H1 (cell line): ENCODE results near the gene ERP44.

Experiments
- EZH2 ChIP-seq: fragments of 200-600 bp; sonication (generic); IDR thresholded peaks from 2 replicates; pipeline ENCODE4 v1.7.1; 2012; ENCODE audit warnings: low read depth, mild to moderate bottlenecking, moderate library complexity, low read length, inconsistent platforms; ENCODE audit not compliant: severe bottlenecking
- KDM1A ChIP-seq: fragments of 200-600, 300-600 bp; sonication (generic); IDR thresholded peaks from 2 replicates; pipeline ENCODE4 v1.7.1; 2016; ENCODE audit warnings: mild to moderate bottlenecking, low read length, borderline replicate concordance
- TF ChIP-seq, protein P1 (sequence below), 3 experiments: IDR thresholded peaks; 1 replicate in 2 of 3; 2 replicates in 1 of 3; pipeline versions ENCODE4 v1.5.1 to v1.6.1; 2011; ENCODE audit warnings: low read length in 3 of 3, mild to moderate bottlenecking in 3 of 3, inconsistent platforms in 2 of 3, low read depth in 1 of 3, moderate library complexity in 1 of 3; ENCODE audit not compliant: insufficient read depth in 1 of 3; ENCODE audit errors: control extremely low read depth in 1 of 3
- TF ChIP-seq, protein P2 (sequence below): IDR thresholded peaks from 2 replicates; pipeline ENCODE4 v1.6.1; 2011; ENCODE audit warnings: low read length, improper control_type of control experiment

DNA sequence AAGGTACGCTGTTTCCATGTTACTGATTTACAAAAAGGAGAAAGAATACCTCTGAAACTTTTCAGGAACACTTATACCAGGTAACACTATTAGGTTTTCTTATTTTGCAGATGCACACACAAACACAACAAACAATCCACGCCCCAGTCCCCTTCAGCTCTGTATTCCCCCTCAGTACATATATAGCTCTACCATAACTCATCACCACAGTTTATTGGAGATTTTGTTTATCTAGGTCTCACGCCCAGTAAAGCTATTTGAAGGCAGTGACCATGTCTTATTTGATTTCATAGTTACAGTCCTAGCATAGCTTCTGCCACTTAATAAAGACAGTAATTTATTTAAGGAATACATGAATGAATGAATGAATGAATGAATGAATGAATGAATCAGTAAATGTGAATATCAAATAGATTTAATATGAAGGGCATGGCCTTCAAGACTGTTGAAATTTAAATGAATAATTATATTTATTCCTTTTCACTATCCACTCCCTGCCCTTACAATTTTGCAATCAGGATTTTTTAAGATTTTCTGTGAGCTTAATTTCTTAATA, 33.2 kb upstream of the ERP44 start:
- TF ChIP-seq, protein P1, sequence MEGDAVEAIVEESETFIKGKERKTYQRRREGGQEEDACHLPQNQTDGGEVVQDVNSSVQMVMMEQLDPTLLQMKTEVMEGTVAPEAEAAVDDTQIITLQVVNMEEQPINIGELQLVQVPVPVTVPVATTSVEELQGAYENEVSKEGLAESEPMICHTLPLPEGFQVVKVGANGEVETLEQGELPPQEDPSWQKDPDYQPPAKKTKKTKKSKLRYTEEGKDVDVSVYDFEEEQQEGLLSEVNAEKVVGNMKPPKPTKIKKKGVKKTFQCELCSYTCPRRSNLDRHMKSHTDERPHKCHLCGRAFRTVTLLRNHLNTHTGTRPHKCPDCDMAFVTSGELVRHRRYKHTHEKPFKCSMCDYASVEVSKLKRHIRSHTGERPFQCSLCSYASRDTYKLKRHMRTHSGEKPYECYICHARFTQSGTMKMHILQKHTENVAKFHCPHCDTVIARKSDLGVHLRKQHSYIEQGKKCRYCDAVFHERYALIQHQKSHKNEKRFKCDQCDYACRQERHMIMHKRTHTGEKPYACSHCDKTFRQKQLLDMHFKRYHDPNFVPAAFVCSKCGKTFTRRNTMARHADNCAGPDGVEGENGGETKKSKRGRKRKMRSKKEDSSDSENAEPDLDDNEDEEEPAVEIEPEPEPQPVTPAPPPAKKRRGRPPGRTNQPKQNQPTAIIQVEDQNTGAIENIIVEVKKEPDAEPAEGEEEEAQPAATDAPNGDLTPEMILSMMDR (IDR thresholded peaks at IDR 0.05; ENCODE audit: control extremely low read depth in 1 of 3, insufficient read depth in 1 of 3, low read depth in 1 of 3, low read length in 3 of 3), result no peak
- TF ChIP-seq EZH2, result no peak
- TF ChIP-seq KDM1A, result no peak
- TF ChIP-seq, protein P2, sequence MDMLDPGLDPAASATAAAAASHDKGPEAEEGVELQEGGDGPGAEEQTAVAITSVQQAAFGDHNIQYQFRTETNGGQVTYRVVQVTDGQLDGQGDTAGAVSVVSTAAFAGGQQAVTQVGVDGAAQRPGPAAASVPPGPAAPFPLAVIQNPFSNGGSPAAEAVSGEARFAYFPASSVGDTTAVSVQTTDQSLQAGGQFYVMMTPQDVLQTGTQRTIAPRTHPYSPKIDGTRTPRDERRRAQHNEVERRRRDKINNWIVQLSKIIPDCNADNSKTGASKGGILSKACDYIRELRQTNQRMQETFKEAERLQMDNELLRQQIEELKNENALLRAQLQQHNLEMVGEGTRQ, result no peak
